Measurements from ENCODE around the gene GABRG1. TPM values are rescaled to one million over a fixed set of nuclear protein-coding genes. Genes with fewer than 3 reads are reported as not detected.

GABRG1 gene
- total and polyA plus RNA-seq, 2 experiments from 2014 or later, result 0.34 to 1.6 TPM

DNA sequence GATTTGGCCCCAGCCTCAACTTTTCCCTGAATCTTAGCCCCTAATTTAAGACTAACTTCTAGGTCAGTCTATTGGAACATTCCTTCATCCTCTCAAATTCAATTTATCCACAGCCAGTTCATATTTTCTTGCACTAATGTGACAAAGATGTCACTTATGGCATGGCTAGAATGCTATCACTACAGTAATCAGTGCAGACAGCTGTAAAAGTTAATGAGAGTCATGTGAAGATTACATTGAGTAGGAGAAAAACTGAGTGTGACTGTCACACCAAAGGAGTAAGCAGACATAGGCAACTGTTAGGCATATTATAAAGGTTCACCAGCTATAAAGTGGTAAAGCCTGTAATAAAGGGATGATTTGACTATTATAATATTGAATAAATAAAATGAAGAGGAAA, 42.6 kb downstream of the GABRG1 start (continued):
- TF ChIP-seq EZH2phosphoT487 (IDR thresholded peaks at IDR 0.05; ENCODE audit: unreplicated experiment) (no peak), STAT1 (IDR thresholded peaks at IDR 0.05; ENCODE audit: unreplicated experiment) (no peak), POLR2AphosphoS5 (IDR thresholded peaks at IDR 0.05; ENCODE audit: low read depth) (no peak), NANOG (IDR thresholded peaks at IDR 0.05; ENCODE audit: borderline replicate concordance) (no peak)

DNA sequence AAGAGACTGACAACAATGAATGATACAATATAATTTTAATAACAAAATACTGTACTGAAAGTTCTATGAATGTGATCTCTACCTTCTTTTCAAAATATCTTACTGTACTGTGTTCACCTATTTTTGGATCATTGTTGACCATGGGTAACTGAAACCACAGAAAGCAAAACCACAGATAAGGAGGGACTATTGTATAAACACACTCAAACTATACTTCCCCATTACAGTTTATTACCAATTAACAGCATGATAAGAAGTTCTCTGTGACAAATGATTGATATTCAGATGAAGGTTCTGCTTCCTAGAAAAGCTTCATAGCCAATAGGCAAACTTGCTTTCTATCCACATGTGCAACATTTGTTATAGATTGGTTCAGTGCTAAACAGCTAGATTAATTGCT, 50.1 kb downstream of the GABRG1 start:
- no peaks in the 10 kb centered on the region for H3K4me1 Mint-ChIP-seq

More for the DNA sequence above, 50.1 kb downstream of the GABRG1 start:
- Mint-ChIP-seq H3K27me3 (ENCODE audit: insufficient read depth, low read depth, poor library complexity) (no peaks in the 10 kb centered on the region), H3K36me3 (ENCODE audit: low read depth) (no peaks in the 10 kb centered on the region; the same call in 2 of the 3 replicates), H3K4me3 (no peak overlapping the region), H3K27ac (no peak overlapping the region), H3K9me3 (peaks cover 52% of the 10 kb centered on the region)
- Histone ChIP-seq H2AFZ (no peak overlapping the region), H3K4me3 (no peak overlapping the region), H3K9me2 (ENCODE audit: insufficient read depth) (no peaks in the 10 kb centered on the region), H3K79me2 (replicated peaks; ENCODE audit: insufficient read depth) (no peaks in the 10 kb centered on the region), H3K27ac (ENCODE audit: low read depth) (no peak overlapping the region), H3K27me3 (ENCODE audit: insufficient read depth) (no peaks in the 10 kb centered on the region), H3F3A (replicated peaks; ENCODE audit: low read depth) (no peaks in the 10 kb centered on the region), H4K20me1 (replicated peaks; ENCODE audit: insufficient read depth) (no peaks in the 10 kb centered on the region), H3K4me2 (no peak overlapping the region), H3K4me1 (ENCODE audit: insufficient read depth) (no peaks in the 10 kb centered on the region), H3K36me3 (ENCODE audit: insufficient read depth) (no peaks in the 10 kb centered on the region)
- TF ChIP-seq EZH2 (IDR thresholded peaks at IDR 0.05; ENCODE audit: low read depth, unreplicated experiment) (no peak), ZNF331 (CRISPR knock-in tag; IDR thresholded peaks at IDR 0.05; ENCODE audit: low read depth) (no peak), CREB1 (CRISPR knock-in tag; IDR thresholded peaks at IDR 0.05; ENCODE audit: low read depth) (no peak), NANOG (IDR thresholded peaks at IDR 0.05; ENCODE audit: borderline replicate concordance) (no peak), STAT1 (IDR thresholded peaks at IDR 0.05; ENCODE audit: unreplicated experiment) (no peak), EZH2phosphoT487 (IDR thresholded peaks at IDR 0.05; ENCODE audit: unreplicated experiment) (no peak), JUNB (IDR thresholded peaks at IDR 0.05; ENCODE audit: unreplicated experiment) (no peak), ZNF114 (CRISPR knock-in tag; IDR thresholded peaks at IDR 0.05) (no peak), POLR2AphosphoS5 (IDR thresholded peaks at IDR 0.05; ENCODE audit: low read depth) (no peak)
- TF ChIP-seq, protein P1, sequence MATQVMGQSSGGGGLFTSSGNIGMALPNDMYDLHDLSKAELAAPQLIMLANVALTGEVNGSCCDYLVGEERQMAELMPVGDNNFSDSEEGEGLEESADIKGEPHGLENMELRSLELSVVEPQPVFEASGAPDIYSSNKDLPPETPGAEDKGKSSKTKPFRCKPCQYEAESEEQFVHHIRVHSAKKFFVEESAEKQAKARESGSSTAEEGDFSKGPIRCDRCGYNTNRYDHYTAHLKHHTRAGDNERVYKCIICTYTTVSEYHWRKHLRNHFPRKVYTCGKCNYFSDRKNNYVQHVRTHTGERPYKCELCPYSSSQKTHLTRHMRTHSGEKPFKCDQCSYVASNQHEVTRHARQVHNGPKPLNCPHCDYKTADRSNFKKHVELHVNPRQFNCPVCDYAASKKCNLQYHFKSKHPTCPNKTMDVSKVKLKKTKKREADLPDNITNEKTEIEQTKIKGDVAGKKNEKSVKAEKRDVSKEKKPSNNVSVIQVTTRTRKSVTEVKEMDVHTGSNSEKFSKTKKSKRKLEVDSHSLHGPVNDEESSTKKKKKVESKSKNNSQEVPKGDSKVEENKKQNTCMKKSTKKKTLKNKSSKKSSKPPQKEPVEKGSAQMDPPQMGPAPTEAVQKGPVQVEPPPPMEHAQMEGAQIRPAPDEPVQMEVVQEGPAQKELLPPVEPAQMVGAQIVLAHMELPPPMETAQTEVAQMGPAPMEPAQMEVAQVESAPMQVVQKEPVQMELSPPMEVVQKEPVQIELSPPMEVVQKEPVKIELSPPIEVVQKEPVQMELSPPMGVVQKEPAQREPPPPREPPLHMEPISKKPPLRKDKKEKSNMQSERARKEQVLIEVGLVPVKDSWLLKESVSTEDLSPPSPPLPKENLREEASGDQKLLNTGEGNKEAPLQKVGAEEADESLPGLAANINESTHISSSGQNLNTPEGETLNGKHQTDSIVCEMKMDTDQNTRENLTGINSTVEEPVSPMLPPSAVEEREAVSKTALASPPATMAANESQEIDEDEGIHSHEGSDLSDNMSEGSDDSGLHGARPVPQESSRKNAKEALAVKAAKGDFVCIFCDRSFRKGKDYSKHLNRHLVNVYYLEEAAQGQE (IDR thresholded peaks at IDR 0.05; ENCODE audit: unreplicated experiment), result no peak
- TF ChIP-seq, protein P2, sequence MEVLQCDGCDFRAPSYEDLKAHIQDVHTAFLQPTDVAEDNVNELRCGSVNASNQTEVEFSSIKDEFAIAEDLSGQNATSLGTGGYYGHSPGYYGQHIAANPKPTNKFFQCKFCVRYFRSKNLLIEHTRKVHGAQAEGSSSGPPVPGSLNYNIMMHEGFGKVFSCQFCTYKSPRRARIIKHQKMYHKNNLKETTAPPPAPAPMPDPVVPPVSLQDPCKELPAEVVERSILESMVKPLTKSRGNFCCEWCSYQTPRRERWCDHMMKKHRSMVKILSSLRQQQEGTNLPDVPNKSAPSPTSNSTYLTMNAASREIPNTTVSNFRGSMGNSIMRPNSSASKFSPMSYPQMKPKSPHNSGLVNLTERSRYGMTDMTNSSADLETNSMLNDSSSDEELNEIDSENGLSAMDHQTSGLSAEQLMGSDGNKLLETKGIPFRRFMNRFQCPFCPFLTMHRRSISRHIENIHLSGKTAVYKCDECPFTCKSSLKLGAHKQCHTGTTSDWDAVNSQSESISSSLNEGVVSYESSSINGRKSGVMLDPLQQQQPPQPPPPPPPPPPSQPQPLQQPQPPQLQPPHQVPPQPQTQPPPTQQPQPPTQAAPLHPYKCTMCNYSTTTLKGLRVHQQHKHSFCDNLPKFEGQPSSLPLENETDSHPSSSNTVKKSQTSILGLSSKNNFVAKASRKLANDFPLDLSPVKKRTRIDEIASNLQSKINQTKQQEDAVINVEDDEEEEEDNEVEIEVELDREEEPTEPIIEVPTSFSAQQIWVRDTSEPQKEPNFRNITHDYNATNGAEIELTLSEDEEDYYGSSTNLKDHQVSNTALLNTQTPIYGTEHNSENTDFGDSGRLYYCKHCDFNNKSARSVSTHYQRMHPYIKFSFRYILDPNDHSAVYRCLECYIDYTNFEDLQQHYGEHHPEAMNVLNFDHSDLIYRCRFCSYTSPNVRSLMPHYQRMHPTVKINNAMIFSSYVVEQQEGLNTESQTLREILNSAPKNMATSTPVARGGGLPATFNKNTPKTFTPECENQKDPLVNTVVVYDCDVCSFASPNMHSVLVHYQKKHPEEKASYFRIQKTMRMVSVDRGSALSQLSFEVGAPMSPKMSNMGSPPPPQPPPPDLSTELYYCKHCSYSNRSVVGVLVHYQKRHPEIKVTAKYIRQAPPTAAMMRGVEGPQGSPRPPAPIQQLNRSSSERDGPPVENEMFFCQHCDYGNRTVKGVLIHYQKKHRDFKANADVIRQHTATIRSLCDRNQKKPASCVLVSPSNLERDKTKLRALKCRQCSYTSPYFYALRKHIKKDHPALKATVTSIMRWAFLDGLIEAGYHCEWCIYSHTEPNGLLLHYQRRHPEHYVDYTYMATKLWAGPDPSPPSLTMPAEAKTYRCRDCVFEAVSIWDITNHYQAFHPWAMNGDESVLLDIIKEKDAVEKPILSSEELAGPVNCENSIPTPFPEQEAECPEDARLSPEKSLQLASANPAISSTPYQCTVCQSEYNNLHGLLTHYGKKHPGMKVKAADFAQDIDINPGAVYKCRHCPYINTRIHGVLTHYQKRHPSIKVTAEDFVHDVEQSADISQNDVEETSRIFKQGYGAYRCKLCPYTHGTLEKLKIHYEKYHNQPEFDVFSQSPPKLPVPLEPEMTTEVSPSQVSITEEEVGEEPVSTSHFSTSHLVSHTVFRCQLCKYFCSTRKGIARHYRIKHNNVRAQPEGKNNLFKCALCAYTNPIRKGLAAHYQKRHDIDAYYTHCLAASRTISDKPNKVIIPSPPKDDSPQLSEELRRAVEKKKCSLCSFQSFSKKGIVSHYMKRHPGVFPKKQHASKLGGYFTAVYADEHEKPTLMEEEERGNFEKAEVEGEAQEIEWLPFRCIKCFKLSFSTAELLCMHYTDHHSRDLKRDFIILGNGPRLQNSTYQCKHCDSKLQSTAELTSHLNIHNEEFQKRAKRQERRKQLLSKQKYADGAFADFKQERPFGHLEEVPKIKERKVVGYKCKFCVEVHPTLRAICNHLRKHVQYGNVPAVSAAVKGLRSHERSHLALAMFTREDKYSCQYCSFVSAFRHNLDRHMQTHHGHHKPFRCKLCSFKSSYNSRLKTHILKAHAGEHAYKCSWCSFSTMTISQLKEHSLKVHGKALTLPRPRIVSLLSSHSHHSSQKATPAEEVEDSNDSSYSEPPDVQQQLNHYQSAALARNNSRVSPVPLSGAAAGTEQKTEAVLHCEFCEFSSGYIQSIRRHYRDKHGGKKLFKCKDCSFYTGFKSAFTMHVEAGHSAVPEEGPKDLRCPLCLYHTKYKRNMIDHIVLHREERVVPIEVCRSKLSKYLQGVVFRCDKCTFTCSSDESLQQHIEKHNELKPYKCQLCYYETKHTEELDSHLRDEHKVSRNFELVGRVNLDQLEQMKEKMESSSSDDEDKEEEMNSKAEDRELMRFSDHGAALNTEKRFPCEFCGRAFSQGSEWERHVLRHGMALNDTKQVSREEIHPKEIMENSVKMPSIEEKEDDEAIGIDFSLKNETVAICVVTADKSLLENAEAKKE (CRISPR knock-in tag; IDR thresholded peaks at IDR 0.05), result no peak
- TF ChIP-seq, protein P3, sequence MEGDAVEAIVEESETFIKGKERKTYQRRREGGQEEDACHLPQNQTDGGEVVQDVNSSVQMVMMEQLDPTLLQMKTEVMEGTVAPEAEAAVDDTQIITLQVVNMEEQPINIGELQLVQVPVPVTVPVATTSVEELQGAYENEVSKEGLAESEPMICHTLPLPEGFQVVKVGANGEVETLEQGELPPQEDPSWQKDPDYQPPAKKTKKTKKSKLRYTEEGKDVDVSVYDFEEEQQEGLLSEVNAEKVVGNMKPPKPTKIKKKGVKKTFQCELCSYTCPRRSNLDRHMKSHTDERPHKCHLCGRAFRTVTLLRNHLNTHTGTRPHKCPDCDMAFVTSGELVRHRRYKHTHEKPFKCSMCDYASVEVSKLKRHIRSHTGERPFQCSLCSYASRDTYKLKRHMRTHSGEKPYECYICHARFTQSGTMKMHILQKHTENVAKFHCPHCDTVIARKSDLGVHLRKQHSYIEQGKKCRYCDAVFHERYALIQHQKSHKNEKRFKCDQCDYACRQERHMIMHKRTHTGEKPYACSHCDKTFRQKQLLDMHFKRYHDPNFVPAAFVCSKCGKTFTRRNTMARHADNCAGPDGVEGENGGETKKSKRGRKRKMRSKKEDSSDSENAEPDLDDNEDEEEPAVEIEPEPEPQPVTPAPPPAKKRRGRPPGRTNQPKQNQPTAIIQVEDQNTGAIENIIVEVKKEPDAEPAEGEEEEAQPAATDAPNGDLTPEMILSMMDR (conservative IDR thresholded peaks at IDR 0.05; ENCODE audit: low read depth in 2 of 2), result no peak
- TF ChIP-seq, protein P4, sequence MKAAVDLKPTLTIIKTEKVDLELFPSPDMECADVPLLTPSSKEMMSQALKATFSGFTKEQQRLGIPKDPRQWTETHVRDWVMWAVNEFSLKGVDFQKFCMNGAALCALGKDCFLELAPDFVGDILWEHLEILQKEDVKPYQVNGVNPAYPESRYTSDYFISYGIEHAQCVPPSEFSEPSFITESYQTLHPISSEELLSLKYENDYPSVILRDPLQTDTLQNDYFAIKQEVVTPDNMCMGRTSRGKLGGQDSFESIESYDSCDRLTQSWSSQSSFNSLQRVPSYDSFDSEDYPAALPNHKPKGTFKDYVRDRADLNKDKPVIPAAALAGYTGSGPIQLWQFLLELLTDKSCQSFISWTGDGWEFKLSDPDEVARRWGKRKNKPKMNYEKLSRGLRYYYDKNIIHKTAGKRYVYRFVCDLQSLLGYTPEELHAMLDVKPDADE (IDR thresholded peaks at IDR 0.05), result no peak
- DNase-seq (ENCODE audit: low spot score) (no peak), ATAC-seq (no peak)
